NT2/D1 (cell line): ENCODE data around the gene TSPAN17.
A peak's percentile ranks its signal among the peaks of the same experiment; 100 is the strongest.

Experiments
- DNase-seq: peaks from one replicate; pipeline ENCODE4 v3.0.0-alpha.2; 2011; ENCODE audit warnings: low read depth, low spot score
- H3K27me3 ChIP-seq: 2 replicates; pipeline ENCODE4 v1.6.0; 2011; ENCODE audit warnings: mild to moderate bottlenecking; ENCODE audit not compliant: insufficient read length, insufficient read depth
- H3K36me3 ChIP-seq: 2 replicates; pipeline ENCODE4 v1.6.1; 2011; ENCODE audit warnings: mild to moderate bottlenecking, low read length, mixed read lengths; ENCODE audit not compliant: insufficient read depth, insufficient read length
- H3K4me1 ChIP-seq: 2 replicates; pipeline ENCODE4 v1.5.1; 2011; ENCODE audit not compliant: insufficient read depth, insufficient read length
- H3K4me3 ChIP-seq: 2 replicates; pipeline ENCODE4 v1.5.1; 2011; ENCODE audit warnings: low read depth; ENCODE audit not compliant: insufficient read length
- H3K9ac ChIP-seq: 2 replicates; pipeline ENCODE4 v1.6.0; 2011; ENCODE audit warnings: low read depth; ENCODE audit not compliant: insufficient read length
- H3K9me3 ChIP-seq: 2 replicates; pipeline ENCODE4 v1.5.1; 2011; ENCODE audit warnings: mild to moderate bottlenecking, low read length; ENCODE audit not compliant: insufficient read depth
- SUZ12 ChIP-seq: IDR thresholded peaks from 2 replicates; pipeline ENCODE4 v1.6.1; 2011; ENCODE audit not compliant: insufficient read length, insufficient read depth; ENCODE audit errors: extremely low read depth
- YY1 ChIP-seq: IDR thresholded peaks from 2 replicates; pipeline ENCODE4 v1.6.1; 2011; ENCODE audit not compliant: insufficient read length, insufficient read depth
- ZNF274 ChIP-seq: IDR thresholded peaks from 2 replicates; pipeline ENCODE4 v1.6.1; 2011; ENCODE audit warnings: mild to moderate bottlenecking, low read depth, low read length

Gene TSPAN17

GRCh38 chr5:176636426-176636825, 10.9 kb upstream of the TSPAN17 start:
- DNase-seq = no peak
- Histone ChIP-seq H3K36me3 (no peaks in the 10 kb centered on the region), H3K4me1 (peaks cover 2% of the 10 kb centered on the region), H3K27me3 (peaks cover 5% of the 10 kb centered on the region), H3K4me3 (no peak overlapping the region), H3K9me3 (no peaks in the 10 kb centered on the region), H3K9ac (no peak overlapping the region)
- TF ChIP-seq ZNF274 = no peak
- no peak for TF ChIP-seq YY1
- no peak for TF ChIP-seq SUZ12

- Histone ChIP-seq H3K9ac (no peak overlapping the region), H3K9me3 (no peaks in the 10 kb centered on the region), H3K4me1 (peaks cover 2% of the 10 kb centered on the region), H3K36me3 (no peaks in the 10 kb centered on the region), H3K27me3 (no peaks in the 10 kb centered on the region), H3K4me3 (no peak overlapping the region)
- no peak for DNase-seq
- no peak for TF ChIP-seq ZNF274
- no peak for TF ChIP-seq SUZ12
- TF ChIP-seq YY1 = no peak
Measured at GRCh38 chr5:176637556-176637955, 9.7 kb upstream of the TSPAN17 start.

DNA sequence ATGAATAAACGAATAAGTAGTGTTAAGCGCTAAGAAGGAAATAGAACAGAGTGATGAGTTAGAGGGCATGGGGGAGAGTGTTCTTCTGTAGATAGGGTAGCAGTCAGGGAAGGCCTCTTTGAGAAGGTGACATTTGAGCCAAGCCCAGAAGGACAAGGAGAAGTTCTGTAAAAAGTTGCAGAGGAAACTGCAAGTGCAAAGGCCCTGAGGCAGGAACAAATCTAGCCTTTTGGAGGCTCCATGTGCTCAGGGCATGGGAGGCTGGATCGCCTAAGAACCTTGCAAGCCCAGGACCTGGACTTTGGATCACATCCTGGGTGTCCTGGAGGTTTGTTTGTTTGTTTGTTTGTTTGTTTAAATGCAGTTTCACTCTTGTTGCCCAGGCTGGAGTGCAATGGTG, 8.8 kb upstream of the TSPAN17 start:
- no peak overlapping the region for H3K9ac ChIP-seq
- H3K9me3 ChIP-seq = no peaks in the 10 kb centered on the region
- no peaks in the 10 kb centered on the region for H3K27me3 ChIP-seq
- DNase-seq = no peak
- no peaks in the 10 kb centered on the region for H3K36me3 ChIP-seq
- H3K4me1 ChIP-seq = peaks cover 2% of the 10 kb centered on the region
- H3K4me3 ChIP-seq = no peak overlapping the region
- TF ChIP-seq ZNF274 (no peak), SUZ12 (no peak), YY1 (no peak)

- no peaks in the 10 kb centered on the region for H3K27me3 ChIP-seq
- H3K4me1 ChIP-seq = peaks cover 5% of the 10 kb centered on the region
Measured at GRCh38 chr5:176639208-176639607, 8.1 kb upstream of the TSPAN17 start.

DNA sequence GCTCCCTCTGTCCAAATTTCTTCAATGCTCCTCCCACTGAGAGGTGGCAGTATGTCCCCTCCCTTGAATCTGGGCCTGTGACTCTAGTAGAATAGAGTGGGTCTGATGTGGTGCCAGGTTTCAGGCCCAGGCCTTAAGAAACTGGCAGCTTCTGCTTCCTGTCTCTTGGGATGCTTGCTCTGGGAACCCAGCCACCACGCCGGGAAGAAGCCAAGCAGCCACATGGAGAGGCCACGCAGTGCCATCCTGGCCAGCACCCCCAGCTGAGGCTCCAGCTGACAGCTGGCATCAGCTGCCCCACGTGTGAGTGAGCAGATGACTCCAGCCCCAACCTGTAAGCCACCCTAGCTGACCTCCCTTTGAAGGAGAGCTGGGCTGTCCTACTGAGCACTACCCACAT, 7.3 kb upstream of the TSPAN17 start:
- Histone ChIP-seq H3K4me1 (peaks cover 9% of the 10 kb centered on the region), H3K9ac (no peak overlapping the region), H3K4me3 (no peak overlapping the region), H3K9me3 (no peaks in the 10 kb centered on the region), H3K36me3 (no peaks in the 10 kb centered on the region), H3K27me3 (no peaks in the 10 kb centered on the region)
- TF ChIP-seq YY1 = no peak
- no peak for TF ChIP-seq ZNF274
- TF ChIP-seq SUZ12 = no peak
- DNase-seq = no peak

More at GRCh38 chr5:176639208-176639607, 8.1 kb upstream of the TSPAN17 start:
- Histone ChIP-seq H3K9ac (no peak overlapping the region), H3K9me3 (no peaks in the 10 kb centered on the region), H3K4me3 (no peak overlapping the region), H3K36me3 (no peaks in the 10 kb centered on the region)
- DNase-seq = no peak
- TF ChIP-seq ZNF274 (no peak), YY1 (no peak), SUZ12 (no peak)

GRCh38 chr5:176640616-176641015, 6.7 kb upstream of the TSPAN17 start:
- H3K4me3 ChIP-seq = no peak overlapping the region
- no peaks in the 10 kb centered on the region for H3K9me3 ChIP-seq
- no peaks in the 10 kb centered on the region for H3K36me3 ChIP-seq
- TF ChIP-seq ZNF274 (no peak), SUZ12 (no peak), YY1 (no peak)
- H3K27me3 ChIP-seq = no peaks in the 10 kb centered on the region
- H3K4me1 ChIP-seq = peaks cover 11% of the 10 kb centered on the region
- no peak overlapping the region for H3K9ac ChIP-seq
- no peak for DNase-seq

DNA sequence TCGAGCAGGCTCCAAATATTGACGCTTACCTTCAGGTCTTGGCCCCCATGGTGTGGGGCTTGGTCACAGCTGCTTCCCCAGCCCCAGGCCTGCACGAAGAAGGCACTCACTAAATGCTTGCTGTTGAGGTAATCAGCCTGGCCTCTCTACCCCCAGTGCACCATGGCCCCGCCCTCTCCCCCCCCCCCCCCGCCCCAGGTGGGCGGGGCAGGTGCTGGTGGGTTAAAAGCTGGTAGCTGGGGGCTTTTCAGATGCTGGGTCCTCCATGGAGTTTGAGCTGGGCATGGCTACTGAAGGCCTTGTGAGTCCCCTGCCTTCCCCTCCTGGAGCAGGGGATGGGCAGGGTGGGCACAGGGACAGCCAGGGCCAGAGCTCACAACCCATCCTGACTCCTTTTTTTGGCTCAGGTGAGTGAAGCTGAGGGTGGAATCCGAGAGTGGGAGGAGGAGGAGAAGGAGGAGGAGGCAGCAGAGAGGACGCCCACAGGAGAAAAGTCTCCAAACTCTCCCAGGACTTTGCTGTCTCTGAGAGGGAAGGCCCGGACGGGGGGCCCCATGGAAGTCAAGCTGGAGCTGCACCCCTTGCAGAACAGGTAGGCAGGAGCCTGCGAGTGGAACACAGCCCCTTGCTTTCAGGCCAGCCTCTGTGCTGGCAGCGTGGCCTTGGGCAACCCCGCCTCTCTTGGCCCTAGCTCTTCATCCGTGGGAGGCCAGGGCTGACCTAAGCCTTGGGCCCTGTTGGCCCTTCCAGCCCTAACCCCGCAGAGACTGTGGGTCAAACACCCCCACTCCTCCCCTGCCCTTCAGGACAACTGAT, 4.4 kb upstream of the TSPAN17 start:
- Histone ChIP-seq H3K9ac (peak overlapping the region; percentile 32), H3K4me3 (no peak overlapping the region), H3K36me3 (no peaks in the 10 kb centered on the region), H3K4me1 (peaks cover 18% of the 10 kb centered on the region), H3K27me3 (no peaks in the 10 kb centered on the region), H3K9me3 (no peaks in the 10 kb centered on the region)
- no peak for DNase-seq
- TF ChIP-seq YY1 (no peak), ZNF274 (no peak), SUZ12 (no peak)
